Measurements from ENCODE around the gene TRABD2B. TPM values are rescaled to one million over a fixed set of nuclear protein-coding genes. Genes with fewer than 3 reads are reported as not detected.

TRABD2B gene
- total and polyA plus RNA-seq, 2 experiments from 2014 or later, result 1.6 to 2.0 TPM

DNA sequence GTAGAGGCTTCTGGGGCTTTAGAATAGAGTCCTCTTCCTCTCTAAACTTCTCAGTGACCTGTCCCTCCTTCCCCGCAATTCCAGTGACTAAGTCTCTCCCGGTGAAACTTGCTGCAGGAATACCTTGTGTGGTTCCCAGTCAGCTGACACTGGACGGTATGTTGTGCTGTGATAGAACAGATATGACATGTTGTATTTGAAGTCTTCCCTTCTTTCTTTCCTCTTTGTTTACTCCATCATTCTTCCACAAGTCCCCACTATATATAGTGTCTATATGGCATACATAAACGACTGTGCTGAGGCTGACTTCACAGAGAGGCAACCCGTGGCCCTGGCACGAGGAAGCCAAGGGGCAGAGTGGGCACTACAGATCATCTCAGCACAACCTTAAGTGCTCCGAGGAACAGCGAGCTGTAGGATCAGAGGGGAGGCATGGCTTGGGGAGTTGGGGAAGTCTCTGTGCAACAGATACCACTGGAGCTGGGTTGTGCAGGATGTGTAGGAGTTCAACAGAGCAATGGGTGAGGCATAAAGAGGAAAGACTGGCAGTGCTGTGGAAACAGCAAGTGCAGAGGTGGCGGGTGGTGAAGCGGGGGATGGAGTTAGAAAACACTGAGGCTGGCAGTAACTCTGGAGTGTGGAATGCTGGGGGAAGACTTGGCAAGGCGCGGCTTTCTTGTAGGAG is 237.8 kb downstream of the TRABD2B start:
- no peak overlapping the region for H2AFZ ChIP-seq
- H3K9me2 ChIP-seq (ENCODE audit: insufficient read depth), result no peaks in the 10 kb centered on the region
- no peak overlapping the region for H3K4me3 Mint-ChIP-seq
- no peak overlapping the region for H3K27ac ChIP-seq (ENCODE audit: low read depth)
- TF ChIP-seq ETS1 (IDR thresholded peaks at IDR 0.05), result no peak
- TF ChIP-seq ZNF114 (CRISPR knock-in tag; IDR thresholded peaks at IDR 0.05), result no peak
- no peak for TF ChIP-seq STAT1 (IDR thresholded peaks at IDR 0.05; ENCODE audit: unreplicated experiment)
- TF ChIP-seq CREB1 (CRISPR knock-in tag; IDR thresholded peaks at IDR 0.05; ENCODE audit: low read depth), result no peak
- no peak for TF ChIP-seq EZH2 (IDR thresholded peaks at IDR 0.05; ENCODE audit: low read depth, unreplicated experiment)
- no peak for TF ChIP-seq ZNF462 (CRISPR knock-in tag; IDR thresholded peaks at IDR 0.05)
- no peak for TF ChIP-seq REST (IDR thresholded peaks at IDR 0.05; ENCODE audit: unreplicated experiment)
- TF ChIP-seq JUNB (IDR thresholded peaks at IDR 0.05; ENCODE audit: unreplicated experiment), result no peak
- TF ChIP-seq POLR2AphosphoS5 (IDR thresholded peaks at IDR 0.05; ENCODE audit: low read depth), result no peak
- no peak for TF ChIP-seq CTCF (conservative IDR thresholded peaks at IDR 0.05; ENCODE audit: low read depth in 2 of 2)
- TF ChIP-seq EZH2phosphoT487 (IDR thresholded peaks at IDR 0.05; ENCODE audit: unreplicated experiment), result no peak
- no peak for TF ChIP-seq ZNF331 (CRISPR knock-in tag; IDR thresholded peaks at IDR 0.05; ENCODE audit: low read depth)
- no peak for TF ChIP-seq NANOG (IDR thresholded peaks at IDR 0.05; ENCODE audit: borderline replicate concordance)
- H3F3A ChIP-seq (replicated peaks; ENCODE audit: low read depth), result no peaks in the 10 kb centered on the region
- H3K9me3 Mint-ChIP-seq, result no peaks in the 10 kb centered on the region; the same call in 2 of the 3 replicates
- no peak overlapping the region for H3K27ac Mint-ChIP-seq
- DNase-seq (ENCODE audit: low spot score) (no peak), ATAC-seq (no peak)
- H3K36me3 ChIP-seq (ENCODE audit: insufficient read depth), result no peaks in the 10 kb centered on the region
- peaks cover 11% of the 10 kb centered on the region for H3K27me3 Mint-ChIP-seq (ENCODE audit: insufficient read depth, low read depth, poor library complexity)
- no peaks in the 10 kb centered on the region for H3K79me2 ChIP-seq (replicated peaks; ENCODE audit: insufficient read depth)
- no peaks in the 10 kb centered on the region for H3K4me1 ChIP-seq (ENCODE audit: insufficient read depth)
- H3K4me1 Mint-ChIP-seq, result no peaks in the 10 kb centered on the region
- no peak overlapping the region for H3K4me3 ChIP-seq
- H3K27me3 ChIP-seq (ENCODE audit: insufficient read depth), result no peaks in the 10 kb centered on the region
- no peaks in the 10 kb centered on the region for H3K36me3 Mint-ChIP-seq (ENCODE audit: low read depth)
- H4K20me1 ChIP-seq (replicated peaks; ENCODE audit: insufficient read depth), result no peaks in the 10 kb centered on the region
- no peak overlapping the region for H3K4me2 ChIP-seq
